Activated CD4-positive, alpha-beta T cell treated with anti-CD3 and anti-CD28 coated beads, Interleukin-2, amount 50 U/mL, for 24 hours (primary cell): Measurements from ENCODE around the gene GOLM1.

Experiments
- DNase-seq, 2 donors: peaks; one replicate each; pipeline ENCODE4 v3.0.0-alpha.2; 2020; ENCODE audit warnings: low read depth in 1 of 2, low spot score in 1 of 2

The GOLM1 gene

GRCh38 chr9:86046930-86047341 lies 52.4 kb downstream of the GOLM1 start:
- DNase-seq, result no peak

GRCh38 chr9:86046071-86046636 lies 53.2 kb downstream of the GOLM1 start:
- DNase-seq, result no peak

- no peak for DNase-seq
These were observed 53.7 kb downstream of the GOLM1 start for GRCh38 chr9:86045654-86046053.

GRCh38 chr9:86043999-86044398 lies 55.4 kb downstream of the GOLM1 start:
- no peak for DNase-seq

GRCh38 chr9:86043586-86043985 lies 55.8 kb downstream of the GOLM1 start:
- no peak for DNase-seq

- DNase-seq, result no peak
These were observed 57.0 kb downstream of the GOLM1 start for GRCh38 chr9:86042199-86042978.

GRCh38 chr9:86041311-86041741 lies 58.0 kb downstream of the GOLM1 start:
- no peak for DNase-seq

- DNase-seq, result no peak
These were observed 58.5 kb downstream of the GOLM1 start for GRCh38 chr9:86040861-86041155.

- DNase-seq, result no peak
These were observed 59.1 kb downstream of the GOLM1 start for GRCh38 chr9:86039991-86040860.

- DNase-seq, result no peak
These were observed 62.8 kb downstream of the GOLM1 start for GRCh38 chr9:86036555-86036954.

- DNase-seq, result no peak
These were observed 63.4 kb downstream of the GOLM1 start for GRCh38 chr9:86035827-86036440.

GRCh38 chr9:86034863-86035734 lies 64.3 kb downstream of the GOLM1 start:
- no peak for DNase-seq

- DNase-seq, result no peak
These were observed 71.6 kb downstream of the GOLM1 start for GRCh38 chr9:86027767-86028166.

GRCh38 chr9:86022687-86023266 lies 76.6 kb downstream of the GOLM1 start:
- no peak for DNase-seq

GRCh38 chr9:86021166-86021565 lies 78.2 kb downstream of the GOLM1 start:
- DNase-seq, result no peak

- DNase-seq, result no peak
These were observed 78.6 kb downstream of the GOLM1 start for GRCh38 chr9:86020731-86021130.

GRCh38 chr9:86009133-86009532 lies 90.2 kb downstream of the GOLM1 start:
- no peak for DNase-seq

- no peak for DNase-seq
These were observed 94.0 kb downstream of the GOLM1 start for GRCh38 chr9:86005253-86005775.

GRCh38 chr9:85995599-85995998 lies 103.8 kb downstream of the GOLM1 start:
- no peak for DNase-seq

GRCh38 chr9:85995097-85995496 lies 104.3 kb downstream of the GOLM1 start:
- no peak for DNase-seq
